Endothelial cell (in vitro differentiated cells): ENCODE results near the gene MFSD6. TPM values are rescaled to one million over a fixed set of nuclear protein-coding genes. Genes with fewer than 3 reads are reported as not detected.

Source experiments
- DNase-seq: peaks from one replicate; pipeline ENCODE4 v3.0.0; 2021; ENCODE audit warnings: low spot score
- H3K27ac Mint-ChIP-seq: one replicate; pipeline ENCODE4 v1.8.0; 2021; ENCODE audit warnings: mixed read lengths, inconsistent platforms; ENCODE audit not compliant: unreplicated experiment
- H3K27me3 Mint-ChIP-seq: one replicate; pipeline ENCODE4 v1.8.0; 2021; ENCODE audit warnings: mild to moderate bottlenecking, moderate library complexity, mixed read lengths, inconsistent platforms; ENCODE audit not compliant: unreplicated experiment
- H3K36me3 Mint-ChIP-seq: one replicate; pipeline ENCODE4 v1.8.0; 2021; ENCODE audit warnings: mild to moderate bottlenecking, low read depth, mixed read lengths, inconsistent platforms; ENCODE audit not compliant: unreplicated experiment
- H3K4me1 Mint-ChIP-seq: one replicate; pipeline ENCODE4 v1.8.0; 2021; ENCODE audit warnings: mild to moderate bottlenecking, mixed read lengths, inconsistent platforms; ENCODE audit not compliant: unreplicated experiment
- H3K4me3 Mint-ChIP-seq: one replicate; pipeline ENCODE4 v1.8.0; 2021; ENCODE audit warnings: mild to moderate bottlenecking, mixed read lengths, inconsistent platforms; ENCODE audit not compliant: unreplicated experiment
- H3K9me3 Mint-ChIP-seq: one replicate; pipeline ENCODE4 v1.8.0; 2021; ENCODE audit warnings: mixed read lengths, inconsistent platforms; ENCODE audit not compliant: unreplicated experiment
- total RNA-seq: library from RNA; stranded (reverse); fragmentation: NEBNext Ultra II Directional; extraction: Animal tissue kit (Norgen Biotek cat#: 25700); gene quantifications from one replicate; pipeline ENCODE4 v1.2.1, GENCODE V29; 2021; ENCODE audit not compliant: unreplicated experiment
- TF ChIP-seq, protein P1 (sequence below): fragments of 200-600 bp; sonication (generic); IDR thresholded peaks from one replicate; pipeline ENCODE4 v1.5.0; 2021; ENCODE audit warnings: antibody characterized with exemption; ENCODE audit not compliant: unreplicated experiment

The MFSD6 gene
- total RNA-seq, 1 donor from 2014 or later = 2.4 TPM

DNA sequence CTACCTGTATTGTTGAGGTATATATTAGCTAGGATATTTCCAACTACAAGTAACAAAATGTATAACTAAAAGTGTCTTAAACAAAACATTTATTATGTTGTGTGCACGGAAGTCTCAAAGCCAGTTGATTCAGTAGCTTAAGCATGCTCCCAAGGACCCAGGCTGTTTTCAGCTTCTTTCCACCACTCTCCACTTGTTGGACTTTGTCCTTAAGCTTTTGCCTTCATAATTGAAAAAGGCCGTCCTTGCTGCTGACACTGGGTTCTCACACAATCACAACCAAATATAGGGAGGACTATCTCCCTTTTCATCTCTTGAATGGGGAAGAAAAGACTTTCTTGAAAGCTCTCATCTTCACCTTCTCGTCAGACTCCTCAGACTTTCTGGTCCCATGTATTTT is 138.6 kb downstream of the MFSD6 start:
- TF ChIP-seq, protein P1, sequence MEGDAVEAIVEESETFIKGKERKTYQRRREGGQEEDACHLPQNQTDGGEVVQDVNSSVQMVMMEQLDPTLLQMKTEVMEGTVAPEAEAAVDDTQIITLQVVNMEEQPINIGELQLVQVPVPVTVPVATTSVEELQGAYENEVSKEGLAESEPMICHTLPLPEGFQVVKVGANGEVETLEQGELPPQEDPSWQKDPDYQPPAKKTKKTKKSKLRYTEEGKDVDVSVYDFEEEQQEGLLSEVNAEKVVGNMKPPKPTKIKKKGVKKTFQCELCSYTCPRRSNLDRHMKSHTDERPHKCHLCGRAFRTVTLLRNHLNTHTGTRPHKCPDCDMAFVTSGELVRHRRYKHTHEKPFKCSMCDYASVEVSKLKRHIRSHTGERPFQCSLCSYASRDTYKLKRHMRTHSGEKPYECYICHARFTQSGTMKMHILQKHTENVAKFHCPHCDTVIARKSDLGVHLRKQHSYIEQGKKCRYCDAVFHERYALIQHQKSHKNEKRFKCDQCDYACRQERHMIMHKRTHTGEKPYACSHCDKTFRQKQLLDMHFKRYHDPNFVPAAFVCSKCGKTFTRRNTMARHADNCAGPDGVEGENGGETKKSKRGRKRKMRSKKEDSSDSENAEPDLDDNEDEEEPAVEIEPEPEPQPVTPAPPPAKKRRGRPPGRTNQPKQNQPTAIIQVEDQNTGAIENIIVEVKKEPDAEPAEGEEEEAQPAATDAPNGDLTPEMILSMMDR = no peak
- Mint-ChIP-seq H3K4me3 (no peak overlapping the region), H3K9me3 (no peaks in the 10 kb centered on the region), H3K4me1 (no peaks in the 10 kb centered on the region), H3K27me3 (no peaks in the 10 kb centered on the region), H3K27ac (no peak overlapping the region), H3K36me3 (no peaks in the 10 kb centered on the region)
- DNase-seq = no peak

DNA sequence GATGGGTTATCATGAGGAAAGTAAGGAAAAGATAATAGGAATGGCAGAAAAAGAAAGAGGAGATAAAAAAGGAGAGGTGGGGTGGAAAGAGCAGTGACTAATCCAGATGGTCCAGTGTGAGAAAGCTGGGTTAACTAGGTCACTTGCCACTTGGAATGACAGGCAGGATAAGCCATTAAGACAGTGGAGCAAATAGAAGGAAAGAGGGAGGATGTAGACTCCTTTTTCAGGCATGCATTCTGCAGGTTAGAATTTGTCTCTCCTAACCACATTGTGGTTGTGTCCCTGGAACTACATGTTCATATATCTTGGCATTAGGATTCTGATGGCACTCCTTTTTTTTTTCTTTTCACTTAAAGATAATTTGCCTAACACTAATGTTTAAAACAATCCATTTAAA is 139.7 kb downstream of the MFSD6 start:
- no peaks in the 10 kb centered on the region for H3K36me3 Mint-ChIP-seq
- TF ChIP-seq, protein P1 = no peak
- no peaks in the 10 kb centered on the region for H3K4me1 Mint-ChIP-seq
- H3K27ac Mint-ChIP-seq = no peak overlapping the region
- no peak for DNase-seq
- H3K4me3 Mint-ChIP-seq = no peak overlapping the region
- no peaks in the 10 kb centered on the region for H3K9me3 Mint-ChIP-seq
- no peaks in the 10 kb centered on the region for H3K27me3 Mint-ChIP-seq

DNA sequence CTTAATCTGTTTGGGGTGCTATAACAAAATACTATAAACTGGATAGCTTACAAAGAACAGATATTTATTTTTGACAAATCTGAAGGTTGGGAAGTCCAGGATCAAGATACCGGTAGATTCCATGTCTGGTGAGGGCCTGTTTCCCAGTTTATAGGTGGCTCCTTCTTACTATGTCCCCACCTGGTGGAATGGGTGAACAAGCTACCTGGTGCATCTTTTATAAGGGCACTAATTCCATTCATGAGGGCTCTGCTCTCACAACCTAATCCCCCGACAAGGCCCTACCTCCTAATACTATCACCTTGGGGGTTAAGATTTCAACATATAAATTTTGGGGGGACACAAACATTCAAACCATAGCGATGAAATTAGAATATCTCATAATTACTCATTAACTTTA is 142.0 kb downstream of the MFSD6 start:
- Mint-ChIP-seq H3K4me1 (no peaks in the 10 kb centered on the region), H3K27me3 (no peaks in the 10 kb centered on the region), H3K9me3 (no peaks in the 10 kb centered on the region), H3K4me3 (no peak overlapping the region), H3K36me3 (no peaks in the 10 kb centered on the region), H3K27ac (no peak overlapping the region)
- no peak for DNase-seq
- TF ChIP-seq, protein P1 = no peak

Other genes starting within 250 kb of the MFSD6 start
- gene HIBCH, start 88.5 kb upstream of the MFSD6 start, total RNA-seq = 29.8 TPM
- gene INPP1, start 64.8 kb upstream of the MFSD6 start, total RNA-seq = 11.7 TPM
- gene NEMP2, start 126.4 kb downstream of the MFSD6 start, total RNA-seq = 8.3 TPM
- gene NAB1, start 240.7 kb downstream of the MFSD6 start, total RNA-seq = 44.9 TPM